GM18526 (cell line): ENCODE results near the gene PCDH9.

Experiments
- POLR2A ChIP-seq: IDR thresholded peaks from 3 replicates; pipeline ENCODE4 v1.6.1; 2011; ENCODE audit not compliant: insufficient read length; ENCODE audit errors: extremely low read depth

The PCDH9 gene

GRCh38 chr13:66617786-66618185 lies 612.4 kb downstream of the PCDH9 start:
- no peak for TF ChIP-seq POLR2A

GRCh38 chr13:66612983-66613382 lies 617.2 kb downstream of the PCDH9 start:
- no peak for TF ChIP-seq POLR2A

- TF ChIP-seq POLR2A: no peak
Measured at GRCh38 chr13:66586489-66586888, 643.6 kb downstream of the PCDH9 start.

DNA sequence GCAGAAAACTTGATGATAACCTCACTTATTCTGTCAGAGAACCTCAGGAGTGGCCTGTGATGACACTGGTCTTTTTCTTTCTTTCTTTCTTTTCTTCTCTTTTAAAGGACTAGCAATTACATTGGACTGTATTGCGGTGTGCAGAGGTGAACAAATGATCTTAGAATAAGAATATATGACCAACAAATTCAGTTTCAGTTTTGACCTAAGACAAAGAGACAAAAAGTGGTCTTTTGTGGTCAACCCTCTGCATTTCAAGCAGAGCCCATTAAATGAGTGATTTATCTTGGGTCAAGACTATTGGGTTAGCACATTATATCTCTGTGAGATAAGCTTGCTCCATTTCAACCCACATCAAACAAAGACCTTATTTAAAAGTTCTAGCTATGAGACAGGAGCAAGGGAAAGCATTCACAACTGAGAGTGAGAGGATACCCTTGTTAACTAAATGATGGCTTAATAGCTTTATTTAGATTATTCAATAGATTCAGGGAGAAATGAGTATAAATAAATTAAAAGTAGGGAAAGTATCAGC lies 644.4 kb downstream of the PCDH9 start:
- no peak for TF ChIP-seq POLR2A

DNA sequence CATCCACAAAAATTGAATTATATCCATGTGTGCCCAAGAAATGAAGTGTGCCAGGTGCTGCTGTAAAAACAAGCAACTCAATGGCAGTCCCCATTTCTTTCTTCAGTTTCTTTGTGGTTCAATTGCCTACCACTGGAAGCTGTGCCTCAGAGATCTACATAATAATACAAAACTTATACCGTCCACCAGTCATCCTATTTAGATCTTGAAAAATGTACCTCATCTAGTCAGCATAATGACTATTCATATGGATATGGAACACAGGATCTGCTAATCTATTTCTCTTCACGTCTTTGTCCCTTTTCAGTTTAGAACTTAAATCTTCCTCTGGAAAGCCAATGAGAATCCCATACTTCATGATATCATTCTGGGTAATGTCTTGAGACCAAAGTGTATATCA lies 648.5 kb downstream of the PCDH9 start:
- no peak for TF ChIP-seq POLR2A

DNA sequence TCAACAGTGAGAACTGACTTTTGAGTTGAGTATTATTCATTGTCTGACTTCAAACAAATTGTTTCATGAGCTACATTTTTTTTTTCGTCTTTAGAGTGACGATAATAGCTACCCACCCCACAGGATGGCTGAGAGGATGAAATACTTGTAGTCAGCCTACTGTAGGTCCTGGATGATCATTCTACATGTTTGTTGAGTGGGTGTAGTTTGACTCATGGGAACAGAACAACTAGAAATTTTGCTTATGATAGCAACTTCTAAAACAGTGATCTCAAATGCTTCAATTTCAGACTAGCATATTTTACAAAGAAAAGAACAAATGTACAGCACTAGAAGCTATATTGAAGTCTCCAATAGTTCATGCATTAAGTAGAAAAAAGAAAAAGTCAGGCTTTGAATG lies 651.8 kb downstream of the PCDH9 start:
- TF ChIP-seq POLR2A: no peak

- no peak for TF ChIP-seq POLR2A
Measured at GRCh38 chr13:66577358-66577757, 652.8 kb downstream of the PCDH9 start.

- no peak for TF ChIP-seq POLR2A
Measured at GRCh38 chr13:66576381-66576780, 653.8 kb downstream of the PCDH9 start.

- no peak for TF ChIP-seq POLR2A
Measured at GRCh38 chr13:66574606-66575005, 655.5 kb downstream of the PCDH9 start.

DNA sequence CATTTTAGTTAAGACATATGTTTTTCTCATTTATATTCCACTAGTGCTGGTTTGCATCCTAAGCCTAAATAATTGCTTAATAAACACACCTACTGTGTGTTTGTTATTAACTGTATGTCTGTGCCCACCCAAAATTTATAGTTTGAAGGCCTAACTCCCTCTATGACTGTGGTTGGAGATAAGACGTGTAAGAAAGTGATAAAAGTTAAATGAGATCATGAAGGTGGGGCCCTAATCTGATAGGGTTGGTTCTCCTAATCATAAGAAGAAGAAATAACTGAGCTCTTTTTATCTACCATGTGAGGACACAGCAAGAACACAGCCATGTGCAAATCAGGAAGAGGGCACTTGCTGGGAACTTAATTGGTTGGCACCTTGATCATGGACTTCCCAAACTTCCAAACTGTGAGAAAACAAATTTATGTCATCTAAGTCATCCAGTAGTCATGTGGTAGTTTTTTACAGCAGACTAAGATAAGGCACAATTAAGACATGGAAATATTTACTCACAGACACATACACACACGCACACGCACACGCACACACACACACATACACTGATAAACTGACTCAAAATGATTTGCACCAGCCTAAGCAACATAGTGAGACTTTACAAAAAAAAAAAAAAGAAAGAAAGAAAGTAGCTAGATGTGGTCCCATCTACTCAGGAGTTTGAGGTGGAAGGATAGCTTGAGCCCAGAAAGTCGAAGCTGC lies 662.1 kb downstream of the PCDH9 start:
- TF ChIP-seq POLR2A: no peak

DNA sequence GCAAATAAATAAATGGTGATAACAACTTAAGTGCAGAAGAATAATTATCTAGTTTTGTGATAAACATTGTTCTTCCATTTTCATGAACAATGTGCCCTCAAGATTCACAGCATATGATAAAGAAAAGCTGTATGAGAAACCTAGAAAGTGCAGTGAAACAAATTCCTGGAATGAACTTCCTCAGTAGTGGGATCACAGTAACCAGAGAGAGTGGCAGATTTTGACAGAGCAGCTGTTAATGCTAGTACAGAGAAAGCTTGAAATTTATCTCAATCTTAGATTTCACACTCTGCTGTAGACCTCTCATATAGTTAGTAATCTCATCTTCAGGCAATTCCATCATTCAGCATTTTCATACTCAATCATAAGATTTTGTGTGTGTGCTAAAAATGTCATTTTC lies 664.9 kb downstream of the PCDH9 start:
- no peak for TF ChIP-seq POLR2A

- TF ChIP-seq POLR2A: no peak
Measured at GRCh38 chr13:66563076-66563475, 667.1 kb downstream of the PCDH9 start.

DNA sequence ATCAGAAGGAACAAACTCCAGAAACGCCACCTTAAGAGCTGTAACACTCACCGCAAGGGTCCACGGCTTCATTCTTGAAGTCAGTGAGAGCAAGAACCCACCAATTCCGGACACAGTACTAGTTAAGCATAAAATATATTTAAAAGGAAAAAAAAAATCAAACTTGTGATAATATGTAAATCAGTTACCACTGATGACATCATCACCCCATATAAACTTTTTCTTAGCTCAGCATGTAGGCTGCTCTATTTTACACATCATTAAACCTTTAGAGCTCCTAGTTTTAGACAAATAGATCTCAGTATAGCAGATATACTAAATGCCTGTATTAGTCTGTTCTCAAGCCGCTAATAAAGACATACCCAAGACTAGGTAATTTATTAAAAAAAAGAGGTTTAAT lies 668.1 kb downstream of the PCDH9 start:
- TF ChIP-seq POLR2A: no peak

- TF ChIP-seq POLR2A: no peak
Measured at GRCh38 chr13:66560991-66561390, 669.1 kb downstream of the PCDH9 start.

DNA sequence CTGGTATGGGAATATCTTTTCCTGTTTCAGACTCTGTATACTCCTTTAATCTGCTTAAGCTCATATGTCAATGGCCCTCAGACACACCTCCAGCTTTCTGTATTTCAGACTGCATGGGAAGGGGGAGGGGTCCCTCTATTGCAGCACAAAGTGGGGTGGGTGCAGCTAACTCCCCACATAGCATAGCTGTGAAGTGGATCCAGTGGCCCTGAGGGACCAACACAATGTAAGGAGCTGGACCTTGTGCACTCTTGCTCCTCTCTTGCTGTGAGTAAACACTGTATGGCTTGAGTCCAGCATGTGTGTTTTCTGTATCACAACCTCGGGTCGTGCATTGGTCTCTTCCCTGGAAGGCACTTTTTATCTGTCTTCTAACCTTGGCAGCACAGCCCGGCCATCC lies 669.9 kb downstream of the PCDH9 start:
- no peak for TF ChIP-seq POLR2A

DNA sequence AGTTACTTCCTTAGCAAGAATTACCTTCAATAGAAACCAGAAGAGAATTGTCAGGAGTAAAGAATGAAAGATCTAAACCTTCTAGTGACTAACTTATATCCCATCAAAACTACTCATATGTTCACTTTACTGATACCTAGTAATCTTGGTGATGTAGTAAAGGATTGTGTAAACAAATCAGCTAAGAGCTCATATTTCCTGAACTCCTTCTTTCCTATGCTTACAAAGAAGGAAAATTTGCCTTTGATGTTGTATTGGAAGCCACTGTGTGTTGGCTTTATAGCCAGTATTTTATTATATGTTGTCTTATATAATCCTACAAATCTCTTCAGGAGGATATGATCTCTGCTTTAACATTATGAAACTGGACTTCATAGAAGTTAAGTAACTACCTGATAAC lies 671.0 kb downstream of the PCDH9 start:
- TF ChIP-seq POLR2A: no peak

- no peak for TF ChIP-seq POLR2A
Measured at GRCh38 chr13:66558506-66558905, 671.6 kb downstream of the PCDH9 start.
